Parathyroid adenoma (tissue), 2 donors: ENCODE measurements around the gene CTBP1.

Source experiments
- H2AFZ ChIP-seq: fragments of 300-600 bp; sonication (generic); one replicate; pipeline ENCODE4 v1.7.0; 2017; ENCODE audit warnings: antibody characterized with exemption, mild to moderate bottlenecking
- H3K27ac ChIP-seq: fragments of 300-600 bp; sonication (generic); one replicate; pipeline ENCODE4 v1.7.0; 2017
- H3K27me3 ChIP-seq: fragments of 300-600 bp; sonication (generic); one replicate; pipeline ENCODE4 v1.7.0; 2017; ENCODE audit warnings: low read length; ENCODE audit not compliant: control insufficient read depth, insufficient read depth
- H3K36me3 ChIP-seq: fragments of 300-600 bp; sonication (generic); one replicate; pipeline ENCODE4 v1.7.0; 2017; ENCODE audit warnings: low read length; ENCODE audit not compliant: control insufficient read depth, insufficient read depth
- H3K4me1 ChIP-seq: fragments of 300-600 bp; sonication (generic); one replicate; pipeline ENCODE4 v1.7.0; 2017; ENCODE audit warnings: control low read depth
- H3K4me2 ChIP-seq: fragments of 300-600 bp; sonication (generic); one replicate; pipeline ENCODE4 v1.7.0; 2017; ENCODE audit warnings: low read length
- H3K4me3 ChIP-seq: fragments of 300-600 bp; sonication (generic); one replicate; pipeline ENCODE4 v1.7.0; 2017; ENCODE audit warnings: low read depth, low read length
- H3K79me2 ChIP-seq: fragments of 300-600 bp; sonication (generic); one replicate; pipeline ENCODE4 v1.7.0; 2017; ENCODE audit warnings: control low read depth
- H3K9ac ChIP-seq: fragments of 300-600 bp; sonication (generic); one replicate; pipeline ENCODE4 v1.7.0; 2017; ENCODE audit warnings: mild to moderate bottlenecking
- H3K9me3 ChIP-seq: fragments of 300-600 bp; sonication (generic); one replicate; pipeline ENCODE4 v1.7.0; 2017; ENCODE audit warnings: low read length; ENCODE audit not compliant: control insufficient read depth
- CTCF ChIP-seq: fragments of 300-600 bp; sonication (generic); IDR thresholded peaks from one replicate; pipeline ENCODE4 v1.7.0; 2017; ENCODE audit warnings: antibody characterized with exemption, mild to moderate bottlenecking
- donor health status: primary hyperparathyroidism.

The CTBP1 gene

GRCh38 chr4:1220566-1220965 is 28.4 kb downstream of the CTBP1 start:
- Histone ChIP-seq H3K27ac (no peak overlapping the region), H3K9ac (no peak overlapping the region), H2AFZ (no peak overlapping the region), H3K4me2 (no peak overlapping the region), H3K27me3 (no peaks in the 10 kb centered on the region), H3K79me2 (no peaks in the 10 kb centered on the region), H3K36me3 (no peaks in the 10 kb centered on the region), H3K9me3 (no peaks in the 10 kb centered on the region), H3K4me1 (no peaks in the 10 kb centered on the region), H3K4me3 (no peak overlapping the region)
- TF ChIP-seq CTCF = no peak

- no peak overlapping the region for H3K27ac ChIP-seq
Measured at GRCh38 chr4:1219566-1219950, 29.4 kb downstream of the CTBP1 start.

GRCh38 chr4:1218634-1219565 is 30.0 kb downstream of the CTBP1 start:
- H3K9me3 ChIP-seq = no peaks in the 10 kb centered on the region
- no peak overlapping the region for H3K9ac ChIP-seq
- H3K27me3 ChIP-seq = no peaks in the 10 kb centered on the region
- no peak for TF ChIP-seq CTCF
- H3K4me3 ChIP-seq = no peak overlapping the region
- no peak overlapping the region for H3K4me2 ChIP-seq
- no peaks in the 10 kb centered on the region for H3K79me2 ChIP-seq
- no peak overlapping the region for H2AFZ ChIP-seq
- no peaks in the 10 kb centered on the region for H3K4me1 ChIP-seq
- no peak overlapping the region for H3K27ac ChIP-seq
- H3K36me3 ChIP-seq = no peaks in the 10 kb centered on the region

More at GRCh38 chr4:1219566-1219950, 29.4 kb downstream of the CTBP1 start:
- Histone ChIP-seq H3K4me1 (no peaks in the 10 kb centered on the region), H3K36me3 (no peaks in the 10 kb centered on the region), H3K4me3 (no peak overlapping the region), H3K79me2 (no peaks in the 10 kb centered on the region), H3K9ac (no peak overlapping the region), H3K9me3 (no peaks in the 10 kb centered on the region), H3K27me3 (no peaks in the 10 kb centered on the region), H3K4me2 (no peak overlapping the region), H2AFZ (no peak overlapping the region)
- TF ChIP-seq CTCF = no peak

- Histone ChIP-seq H3K9ac (no peak overlapping the region), H3K27ac (no peak overlapping the region), H3K4me1 (no peaks in the 10 kb centered on the region), H3K27me3 (no peaks in the 10 kb centered on the region), H2AFZ (no peak overlapping the region), H3K4me3 (no peak overlapping the region), H3K4me2 (no peak overlapping the region), H3K79me2 (no peaks in the 10 kb centered on the region), H3K9me3 (no peaks in the 10 kb centered on the region), H3K36me3 (no peaks in the 10 kb centered on the region)
- no peak for TF ChIP-seq CTCF
Measured at GRCh38 chr4:1217366-1217765, 31.6 kb downstream of the CTBP1 start.

- no peak for TF ChIP-seq CTCF
Measured at GRCh38 chr4:1216869-1217294, 32.0 kb downstream of the CTBP1 start.

More at GRCh38 chr4:1216869-1217294, 32.0 kb downstream of the CTBP1 start:
- no peaks in the 10 kb centered on the region for H3K27me3 ChIP-seq
- H2AFZ ChIP-seq = no peak overlapping the region
- H3K79me2 ChIP-seq = no peaks in the 10 kb centered on the region
- no peak overlapping the region for H3K9ac ChIP-seq
- no peaks in the 10 kb centered on the region for H3K9me3 ChIP-seq
- no peak overlapping the region for H3K4me3 ChIP-seq
- no peak overlapping the region for H3K27ac ChIP-seq
- no peak overlapping the region for H3K4me2 ChIP-seq
- no peaks in the 10 kb centered on the region for H3K36me3 ChIP-seq
- H3K4me1 ChIP-seq = no peaks in the 10 kb centered on the region
